ENCODE data around the gene DOK7.

The DOK7 gene

DNA sequence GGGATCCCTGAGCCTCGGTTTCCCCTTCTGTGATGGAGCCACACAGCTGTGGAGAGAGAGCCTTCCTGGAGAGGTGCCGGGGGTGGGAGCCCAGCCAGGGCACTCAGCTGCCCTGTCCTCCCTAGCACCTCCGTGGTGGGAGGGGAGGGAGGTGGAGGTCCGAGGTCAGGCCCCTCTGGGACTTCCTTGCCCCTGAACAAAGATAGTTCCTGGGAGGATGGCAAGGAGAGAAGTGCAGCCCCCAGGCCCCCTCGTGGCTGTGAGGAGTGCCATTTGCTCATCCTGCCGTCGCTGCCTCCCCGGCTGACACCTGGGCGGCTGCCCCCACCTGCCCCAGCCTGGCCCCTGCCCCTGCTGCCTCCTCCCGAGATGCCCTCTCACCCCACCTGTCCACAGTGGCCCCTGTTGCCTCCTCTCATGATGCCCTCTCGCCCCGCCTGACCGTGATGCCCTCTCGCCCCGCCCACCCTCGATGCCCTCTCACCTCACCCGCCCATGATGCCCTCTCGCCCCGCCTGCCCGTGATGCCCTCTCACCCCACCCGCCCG is 12.7 kb downstream of the DOK7 start:
- DNase-seq = no peak

DNA sequence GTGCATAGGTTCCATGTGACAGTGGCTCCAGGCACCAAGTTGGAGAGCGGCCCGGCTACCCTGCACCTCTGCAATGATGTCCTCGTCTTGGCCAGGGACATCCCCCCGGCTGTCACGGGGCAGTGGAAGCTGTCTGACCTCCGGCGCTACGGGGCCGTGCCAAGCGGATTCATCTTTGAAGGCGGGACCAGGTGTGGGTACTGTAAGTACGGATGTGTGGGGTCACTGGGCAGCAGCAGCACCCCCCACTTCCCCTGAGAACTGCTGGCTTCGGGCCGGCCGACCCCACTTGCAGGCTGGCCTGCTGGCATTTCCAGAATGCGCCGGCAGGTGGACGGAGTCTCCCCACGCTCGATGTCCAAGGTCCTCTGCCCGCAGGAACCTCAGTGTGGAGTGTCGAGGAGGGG is 13.2 kb downstream of the DOK7 start:
- no peak for DNase-seq

DNA sequence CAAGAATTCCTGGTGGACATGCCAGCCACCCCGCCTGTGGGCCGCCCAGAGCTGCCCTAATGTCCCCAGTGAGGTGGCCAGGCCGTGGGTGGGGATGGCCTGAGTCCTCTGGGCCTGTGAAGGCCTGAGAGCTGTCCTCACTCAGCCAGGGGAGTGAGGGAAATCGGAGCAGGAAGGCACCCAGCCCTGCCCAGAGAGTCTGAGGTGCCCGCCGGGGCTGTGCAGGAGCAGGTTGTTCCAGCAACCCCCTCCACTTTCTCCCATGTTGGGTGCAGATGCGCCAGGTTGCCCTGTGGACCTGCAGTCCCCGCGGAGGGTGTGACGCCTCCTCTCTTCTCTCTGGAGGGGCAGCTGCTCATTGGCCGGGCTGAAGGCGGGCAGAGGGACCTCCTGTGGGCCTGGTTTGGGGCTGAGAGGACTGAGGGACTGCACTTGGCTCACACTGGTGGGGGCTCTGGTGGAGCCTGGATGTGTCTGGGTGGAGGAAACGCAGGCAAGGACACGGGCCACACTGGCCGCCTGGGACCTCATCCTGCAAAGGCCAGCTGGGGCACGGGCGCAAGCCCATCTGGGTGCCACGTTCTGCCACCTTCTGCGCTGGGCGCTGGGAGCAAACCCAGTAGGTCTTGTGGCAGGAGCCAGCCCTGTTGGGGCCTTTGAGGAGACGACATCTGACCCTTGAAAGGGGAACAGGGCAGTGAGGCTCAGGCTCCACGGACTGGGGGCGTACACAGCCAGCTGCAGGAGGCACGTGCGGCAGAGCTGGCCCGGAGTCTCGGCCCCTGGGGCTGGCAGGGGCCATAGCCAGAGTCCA is 14.0 kb downstream of the DOK7 start:
- DNase-seq = no peak

DNA sequence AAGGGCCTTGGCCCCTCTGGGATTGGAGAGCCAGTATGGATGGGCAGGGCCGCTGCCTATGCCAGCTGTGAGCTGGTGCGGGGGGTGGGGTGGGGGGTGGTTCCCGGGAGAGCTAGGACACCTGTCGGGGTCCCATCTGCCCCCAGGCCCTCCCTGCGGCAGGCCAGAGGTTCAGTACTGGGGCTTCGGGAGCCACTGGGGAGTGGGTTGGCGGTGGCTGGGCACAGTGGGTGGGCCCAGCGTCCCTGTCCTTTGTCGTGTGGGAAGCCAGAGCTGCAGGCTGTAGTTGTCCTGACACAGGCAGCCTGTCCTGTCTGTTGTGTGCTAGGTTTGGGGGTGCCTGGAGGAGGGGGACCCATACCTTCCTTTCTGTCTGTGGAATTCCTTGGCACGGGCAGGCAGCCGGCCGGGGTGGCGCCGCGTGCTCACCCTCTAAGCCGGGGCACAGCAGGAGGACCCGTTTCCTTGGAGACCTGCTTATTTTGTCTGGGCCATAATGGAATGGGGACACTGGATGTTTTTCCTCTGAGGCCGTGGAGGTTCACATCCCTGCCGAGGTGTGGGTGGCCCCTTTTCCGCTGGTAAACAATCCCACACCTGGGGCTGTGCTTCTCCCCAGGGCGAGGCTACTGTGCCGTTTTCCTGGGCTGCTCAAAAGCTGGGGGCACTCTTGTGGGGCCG is 14.8 kb downstream of the DOK7 start:
- peak; percentile 8 for DNase-seq

DNA sequence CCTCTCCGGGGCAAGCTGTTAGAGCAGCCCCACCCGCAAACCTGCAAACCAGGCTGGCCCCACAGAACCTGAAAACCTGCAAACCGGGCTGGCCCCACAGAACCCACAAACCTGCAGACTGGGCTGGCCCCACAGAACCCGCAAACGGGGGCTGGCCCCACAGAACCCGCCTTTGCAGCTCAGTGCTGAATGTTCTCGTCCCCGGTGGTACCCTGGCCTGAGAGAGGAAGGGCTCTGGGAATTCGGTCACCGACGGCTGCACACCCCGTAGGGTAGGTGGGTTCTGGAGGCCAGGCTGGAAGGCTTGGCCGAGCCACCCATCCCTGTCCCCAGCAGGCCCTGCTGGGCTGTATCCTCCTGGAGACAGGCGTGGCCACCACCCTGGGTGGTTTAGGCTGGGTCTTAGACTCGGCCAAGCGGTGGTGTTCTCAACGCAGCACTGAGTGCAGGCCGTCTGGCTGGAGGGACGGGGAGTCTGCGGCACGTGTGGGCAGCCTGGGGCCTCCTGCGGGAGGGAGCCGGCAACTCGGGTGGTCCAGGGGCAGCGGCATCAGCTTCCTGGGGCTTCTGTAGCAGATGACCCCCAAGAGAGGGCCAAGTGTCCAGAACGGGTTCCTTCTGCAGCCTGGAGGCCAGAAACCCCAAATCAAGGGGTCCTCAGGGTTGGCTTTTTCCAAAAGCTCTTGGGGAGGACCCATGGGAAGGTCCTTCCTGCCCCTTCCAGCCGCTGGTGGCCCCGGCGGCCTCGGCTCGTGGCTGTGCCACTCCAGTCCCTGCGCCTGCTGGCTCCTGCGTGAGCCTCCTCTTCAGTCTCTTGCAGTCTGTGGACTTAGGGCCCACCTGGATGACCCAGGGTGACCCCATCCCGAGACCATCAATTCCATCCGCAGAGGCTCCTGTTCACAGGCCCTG is 15.6 kb downstream of the DOK7 start:
- no peak for DNase-seq

DNA sequence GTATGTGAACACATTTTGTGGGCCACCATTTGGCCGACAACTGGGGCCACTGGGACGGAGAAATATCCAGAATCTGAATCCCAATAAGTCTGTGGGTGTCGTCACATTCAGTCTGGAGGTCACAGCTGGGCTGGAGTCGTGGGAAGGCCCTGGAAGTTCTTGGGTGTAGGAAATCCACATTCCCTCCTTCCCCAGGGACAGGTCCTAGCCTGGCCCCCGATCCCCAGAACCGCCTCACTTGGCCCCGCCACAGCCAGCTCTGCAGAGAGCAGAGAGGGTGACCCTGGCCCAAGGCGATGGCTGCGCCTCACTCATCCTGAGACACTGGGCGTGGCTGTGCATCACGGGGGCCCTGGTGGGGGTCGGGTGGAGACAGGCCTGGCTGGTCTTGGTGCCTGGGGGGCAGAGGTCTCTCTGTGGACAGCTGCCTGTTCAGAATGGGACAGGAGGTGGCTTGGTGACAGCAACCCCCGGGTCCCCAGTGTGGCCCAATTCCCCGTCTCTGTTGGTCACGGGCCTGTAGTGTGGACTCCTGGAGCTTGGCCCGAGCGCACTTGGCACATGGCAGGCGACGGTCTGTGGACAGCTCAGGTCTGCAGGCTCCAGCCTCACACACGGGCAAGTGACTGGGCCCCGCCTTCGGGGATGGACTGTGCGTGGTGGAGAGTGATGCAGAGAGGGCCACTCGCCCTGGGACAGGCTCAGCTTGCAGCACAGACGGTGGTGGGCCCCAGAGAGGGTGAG is 16.4 kb downstream of the DOK7 start:
- no peak for DNase-seq

DNA sequence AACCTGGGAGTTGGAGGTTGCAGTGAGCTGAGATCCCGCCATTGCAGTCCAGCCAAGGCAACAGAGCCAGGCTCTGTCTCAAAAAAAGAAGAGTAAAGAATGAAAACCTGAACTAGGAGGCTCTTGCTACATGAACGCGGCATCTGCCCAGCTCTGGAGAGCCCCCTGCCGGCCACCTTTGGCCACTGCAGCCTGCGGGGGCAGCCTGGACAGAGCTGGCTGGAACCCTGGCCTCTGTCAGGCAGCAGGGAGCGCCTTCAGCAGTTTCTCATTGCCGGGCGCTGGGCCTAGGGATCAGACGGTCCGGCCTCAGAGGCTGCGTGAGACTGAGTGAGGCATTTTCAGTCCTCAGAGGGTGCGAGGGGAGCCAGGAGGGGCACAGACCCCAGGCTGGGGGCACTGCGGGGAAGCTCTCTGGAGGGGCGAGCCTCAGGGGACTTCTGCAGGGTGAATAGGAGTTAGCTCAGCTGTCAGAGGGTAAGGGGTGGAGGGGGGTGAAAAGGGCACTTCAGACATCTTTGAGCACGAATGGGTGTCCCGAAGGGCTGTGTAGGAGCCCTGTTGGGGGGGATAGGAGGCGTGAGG is 17.5 kb downstream of the DOK7 start:
- DNase-seq = peak; percentile 55

DNA sequence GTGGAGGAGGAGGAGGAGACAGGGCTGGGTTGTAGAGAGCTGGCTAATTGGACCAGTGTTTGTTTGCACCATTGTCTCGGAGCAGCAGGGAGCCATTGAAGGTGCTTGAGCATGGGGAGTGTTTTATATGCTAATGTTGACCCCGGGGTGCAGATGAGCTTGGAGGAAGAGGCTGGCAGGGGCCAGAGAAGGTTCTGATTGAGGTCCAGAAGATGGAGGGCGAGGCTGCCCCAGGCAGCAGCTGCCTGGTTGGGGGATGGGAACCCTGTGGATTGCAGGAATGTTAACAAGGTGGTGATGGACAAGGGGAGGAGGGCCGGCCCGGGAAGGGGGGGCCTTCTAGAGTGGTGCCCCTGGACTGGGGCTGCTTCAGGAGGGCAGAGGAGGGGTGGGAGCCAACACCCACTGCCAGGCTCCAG is 18.0 kb downstream of the DOK7 start:
- DNase-seq = no peak

DNA sequence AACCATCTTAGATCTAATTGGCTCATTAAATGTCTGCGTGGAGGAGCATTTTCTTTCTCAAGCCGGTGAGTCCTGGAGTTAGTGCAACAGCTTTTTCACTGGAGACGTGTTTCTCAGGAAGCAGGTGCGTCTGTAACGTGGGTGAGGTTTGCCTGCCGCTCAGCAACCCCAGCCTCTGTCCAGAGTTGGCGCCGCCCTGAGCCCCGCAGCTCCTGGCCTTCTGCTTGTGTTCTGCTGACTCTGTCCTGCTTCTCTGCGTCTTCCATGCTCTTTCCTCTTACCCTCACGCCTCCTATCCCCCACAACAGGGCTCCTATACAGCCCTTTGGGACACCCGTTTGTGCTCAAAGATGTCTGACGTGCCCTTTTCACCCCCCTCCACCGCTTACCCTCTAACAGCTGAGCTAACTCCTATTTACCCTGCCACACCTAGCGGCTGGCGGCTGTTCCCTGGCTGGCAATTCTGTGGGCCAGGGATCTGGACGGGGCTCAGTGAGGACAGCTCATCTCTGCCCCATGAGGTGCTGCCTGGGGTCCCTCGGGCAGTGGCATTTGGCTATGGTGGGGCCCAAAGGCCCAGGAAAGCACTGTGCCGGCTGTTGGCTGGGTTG is 18.8 kb downstream of the DOK7 start:
- DNase-seq = no peak

DNA sequence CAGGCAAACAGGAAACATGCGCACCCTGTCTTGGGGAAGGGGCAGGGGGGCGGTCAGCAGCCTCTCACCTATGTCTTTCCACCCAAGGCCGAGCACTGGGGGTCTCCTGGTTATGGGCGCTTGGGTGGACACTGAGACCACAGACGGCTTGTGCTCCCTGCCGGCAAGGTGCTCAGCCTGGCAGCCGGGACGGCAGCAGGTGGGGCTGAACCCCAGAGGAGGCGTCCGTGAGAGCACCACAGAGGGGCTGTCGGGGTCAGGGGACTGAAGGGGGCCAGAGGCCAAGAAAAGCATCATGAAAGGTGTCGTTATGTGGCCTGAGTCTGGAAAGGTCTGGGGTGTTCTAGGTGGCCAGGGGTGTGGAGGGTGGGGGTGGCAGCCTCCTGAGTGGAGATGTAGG is 19.6 kb downstream of the DOK7 start:
- DNase-seq = no peak

DNA sequence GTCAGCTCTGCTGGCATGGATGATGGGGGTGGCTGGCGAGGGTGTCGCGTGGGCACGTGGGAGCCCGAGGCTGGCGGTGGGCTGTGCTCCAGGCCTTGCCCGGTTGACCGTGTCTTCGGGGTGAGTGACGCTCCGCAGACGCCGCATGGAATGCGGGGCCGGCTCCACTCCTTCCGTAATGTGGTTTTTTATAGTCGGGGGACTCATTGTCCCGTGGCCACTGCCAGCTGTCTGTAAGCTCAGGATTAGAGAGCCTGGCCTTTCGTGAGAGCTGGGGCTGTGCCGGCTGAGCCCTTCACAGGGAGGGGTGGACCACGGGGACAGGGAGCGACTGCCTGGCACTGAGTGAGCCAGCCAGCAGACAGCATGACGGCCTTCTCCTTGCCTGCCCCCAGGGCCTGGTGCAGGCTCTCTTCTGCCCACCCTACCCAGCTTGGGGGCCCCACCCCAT is 20.4 kb downstream of the DOK7 start:
- DNase-seq = peak; percentile 39

DNA sequence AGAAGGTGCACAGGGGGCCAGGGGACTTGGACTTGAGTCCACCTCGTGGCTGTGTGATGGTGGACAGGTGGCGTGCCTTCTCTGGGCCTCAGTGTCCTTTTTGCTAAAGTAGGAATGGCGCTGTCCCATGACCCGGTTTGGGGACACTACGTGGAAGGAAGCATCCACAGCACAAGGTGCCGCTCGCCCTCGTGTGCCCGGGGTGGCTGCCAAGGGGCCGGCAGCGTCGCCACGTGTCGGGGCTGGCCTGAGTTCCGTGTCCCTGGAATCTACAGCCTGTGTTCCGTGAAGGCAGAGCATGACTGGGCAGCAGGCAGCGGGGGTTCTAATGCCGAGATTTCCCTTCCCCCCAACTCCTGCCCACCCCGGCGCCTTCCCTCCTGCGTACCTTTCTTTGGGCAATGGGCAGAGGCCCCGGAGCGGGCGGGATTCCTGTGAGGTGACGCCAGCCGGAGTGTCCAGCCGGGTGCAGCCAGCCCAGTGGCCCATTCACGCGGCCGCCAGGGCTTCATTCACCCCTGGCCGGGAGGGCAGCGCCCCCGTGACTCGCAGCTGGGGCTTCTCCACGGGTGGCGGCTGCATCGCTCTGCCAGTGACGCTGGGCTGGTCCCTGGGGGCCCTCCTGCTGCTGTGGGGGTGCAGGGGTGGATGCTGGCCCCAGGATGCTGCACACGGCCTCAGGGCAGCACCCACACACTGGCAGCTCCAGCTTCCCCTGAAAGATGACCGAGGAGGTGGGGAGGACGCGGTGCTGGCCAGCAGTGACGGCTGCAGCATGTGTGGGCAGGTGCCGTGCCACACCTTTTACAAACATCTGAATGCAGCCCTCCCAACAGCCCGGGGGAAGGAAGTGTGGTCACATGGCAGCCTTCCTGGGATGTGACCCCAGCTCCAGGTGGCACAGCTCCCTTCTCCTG is 21.2 kb downstream of the DOK7 start:
- DNase-seq = no peak

DNA sequence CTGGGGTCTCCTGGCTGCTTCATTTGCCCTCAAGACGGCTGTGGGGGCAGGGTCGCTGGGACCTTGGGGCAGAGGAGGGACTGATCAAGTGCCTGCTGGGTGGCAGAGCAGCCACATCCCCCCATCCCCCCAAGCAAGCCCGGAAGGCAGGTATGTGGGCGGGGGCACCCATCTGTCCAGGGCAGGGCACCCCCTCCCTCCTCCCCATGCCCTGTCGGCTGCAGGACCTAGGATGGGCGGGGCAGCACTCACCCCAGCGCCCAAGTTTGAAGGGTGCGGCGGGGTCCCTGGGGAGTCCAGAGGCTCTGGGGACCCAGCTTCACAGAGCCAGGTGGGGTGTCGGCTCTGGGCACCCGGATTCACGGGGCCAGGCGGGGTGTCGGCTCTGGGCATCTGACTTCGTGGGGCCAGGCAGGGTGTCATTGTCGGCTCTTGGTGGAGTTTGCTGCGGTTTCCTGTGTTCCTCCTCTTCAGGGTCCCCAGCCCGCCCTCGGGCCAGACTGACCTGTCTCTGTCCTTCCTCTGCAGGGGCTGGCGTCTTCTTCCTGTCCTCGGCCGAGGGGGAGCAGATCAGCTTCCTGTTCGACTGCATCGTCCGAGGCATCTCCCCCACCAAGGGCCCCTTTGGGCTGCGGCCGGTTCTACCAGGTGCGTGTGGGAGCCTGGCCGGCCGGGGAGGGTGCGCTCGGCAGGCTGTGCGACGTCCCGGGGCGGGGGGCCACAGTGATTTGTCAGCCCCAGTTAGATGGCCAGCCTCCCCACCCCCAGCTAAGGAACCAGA is 22.1 kb downstream of the DOK7 start:
- no peak for DNase-seq

DNA sequence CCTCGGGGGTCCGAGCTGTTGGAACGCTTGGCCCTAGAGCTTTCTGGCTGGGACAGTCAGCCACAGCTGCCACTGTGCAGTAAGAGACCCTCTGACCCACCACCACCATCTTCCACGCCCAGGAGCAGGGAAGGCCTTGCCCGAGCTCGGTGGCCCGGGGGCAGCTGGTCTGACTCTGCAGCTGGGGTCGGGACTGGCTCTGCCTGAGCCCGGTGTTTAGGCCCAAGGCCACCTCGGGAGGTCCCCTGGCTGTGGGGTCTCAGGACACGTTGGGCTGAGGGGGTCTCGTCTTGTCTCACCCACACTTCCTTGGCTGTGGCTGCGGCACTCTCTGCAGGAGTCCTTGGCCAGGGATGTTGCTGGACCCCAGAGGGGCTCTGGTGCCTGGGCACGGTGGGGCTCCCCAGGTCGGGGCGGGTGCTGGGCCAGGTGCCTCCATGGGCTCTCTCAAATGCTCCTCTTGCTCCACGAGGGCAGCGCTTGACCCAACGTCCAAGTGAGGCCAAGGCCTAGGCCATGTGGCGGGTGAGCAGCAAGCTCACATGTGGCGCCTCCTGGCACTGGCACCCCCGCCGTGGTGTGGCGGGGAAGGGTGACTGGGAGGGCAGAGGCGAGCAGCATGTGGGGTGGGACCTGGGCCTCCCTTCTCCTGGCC is 22.9 kb downstream of the DOK7 start:
- DNase-seq = no peak

DNA sequence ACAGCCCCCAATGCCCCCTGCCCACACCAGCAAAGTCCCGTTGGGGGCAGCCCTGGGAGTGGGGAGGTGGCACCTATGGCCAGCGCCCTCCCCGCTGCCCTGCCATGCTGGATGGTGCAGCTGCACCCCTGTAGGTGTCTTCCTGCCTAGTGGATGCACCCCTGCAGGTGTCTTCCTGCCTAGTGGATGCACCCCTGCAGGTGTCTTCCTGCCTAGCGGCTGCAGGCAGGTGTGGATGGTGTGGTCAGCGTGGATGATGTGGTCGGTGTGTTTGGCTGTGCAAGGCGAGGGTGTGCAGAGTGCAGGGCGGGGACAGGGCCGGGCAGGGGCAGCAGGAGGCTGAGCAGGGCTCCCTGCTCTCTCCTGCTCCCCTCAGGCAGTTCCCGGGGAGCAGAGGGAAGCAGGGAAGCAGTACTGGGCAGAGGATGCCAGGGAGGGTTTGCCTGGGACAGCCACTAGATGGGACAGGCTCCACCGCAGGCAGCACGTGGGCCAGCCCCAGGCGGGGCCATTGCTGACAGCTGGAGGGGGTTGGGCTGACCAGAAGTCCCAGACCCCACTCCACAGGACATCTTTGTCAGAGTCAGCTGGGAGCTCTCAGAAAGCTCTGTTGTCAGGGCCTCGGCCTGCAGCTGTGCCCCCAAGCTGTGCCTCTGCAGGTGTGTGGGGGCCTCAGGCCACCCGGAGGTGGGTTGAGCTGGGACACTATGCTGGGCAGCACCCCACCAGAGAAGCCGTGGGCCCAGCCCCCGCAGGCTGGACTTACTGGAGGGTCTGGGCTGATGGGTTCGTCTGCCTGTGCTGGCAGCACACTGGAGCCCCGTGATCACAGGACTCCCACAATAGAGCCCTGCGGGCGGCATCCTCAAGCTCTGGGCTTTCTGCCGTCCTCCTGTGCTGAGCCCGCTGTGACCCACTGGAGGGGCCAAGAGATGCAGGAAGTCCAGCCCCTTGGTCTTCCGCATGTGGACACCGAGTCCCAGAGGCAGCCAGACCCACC is 23.7 kb downstream of the DOK7 start:
- no peak for DNase-seq

DNA sequence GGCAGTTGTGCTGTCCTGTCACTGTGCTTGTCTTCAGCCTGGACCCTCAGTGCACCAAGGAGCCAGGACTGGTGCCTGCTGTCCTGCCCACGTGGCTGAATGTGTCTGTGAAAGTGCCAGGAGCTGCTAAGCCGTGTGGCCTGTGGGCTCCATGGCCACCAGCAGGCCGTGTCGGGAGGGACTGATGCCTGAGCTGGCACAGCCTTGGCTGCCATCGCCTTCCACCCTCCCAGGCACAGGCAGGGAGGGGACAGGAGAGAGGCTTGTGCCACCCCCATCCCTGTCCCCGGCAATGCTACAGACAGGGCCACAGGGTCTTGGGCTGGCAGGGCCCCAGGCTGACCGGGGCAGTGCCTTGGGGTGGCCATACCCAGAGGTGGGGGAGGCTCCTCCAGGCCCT is 24.8 kb downstream of the DOK7 start:
- no peak for DNase-seq

DNA sequence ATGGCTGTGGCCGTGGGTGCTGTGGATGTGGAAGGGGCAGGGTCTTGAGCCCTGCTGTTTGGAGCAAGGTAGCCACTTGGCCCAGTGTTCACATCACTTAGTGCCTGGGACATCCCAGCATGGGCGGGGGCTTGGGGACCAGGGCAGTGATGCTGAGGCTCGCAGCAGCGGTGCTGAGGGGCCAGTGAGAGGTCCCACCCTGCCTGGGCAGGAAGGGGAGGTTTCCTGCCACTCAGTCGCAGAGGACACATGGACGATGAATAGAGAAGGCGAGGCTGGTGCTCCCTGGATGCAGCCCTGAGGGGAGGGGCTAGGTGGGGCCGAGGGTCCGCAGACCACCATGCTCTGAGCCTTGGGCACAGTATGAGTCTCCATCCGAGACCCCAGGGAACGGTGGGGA is 25.7 kb downstream of the DOK7 start:
- no peak for DNase-seq

Data from fibroblast of skin of back (primary cell).